Measurements from ENCODE around the gene PRR23E. TPM values are rescaled to one million over a fixed set of nuclear protein-coding genes. Genes with fewer than 3 reads are reported as not detected.

PRR23E gene
- total RNA-seq, 2 donors from 2014 or later: not detected

GRCh38 chr3:127213381-127213918 lies 20.5 kb downstream of the PRR23E start:
- H3K27ac Mint-ChIP-seq: no peak overlapping the region
- peaks cover 15 to 23% of the 10 kb centered on the region in 2 donors for H3K27me3 Mint-ChIP-seq
- no peaks in the 10 kb centered on the region for H3K9me3 Mint-ChIP-seq
- no peaks in the 10 kb centered on the region for H3K36me3 Mint-ChIP-seq
- no peak for ATAC-seq
- no peak overlapping the region for H3K4me3 Mint-ChIP-seq
- DNase-seq (ENCODE audit: low spot score): peak; percentile 41
- no peaks in the 10 kb centered on the region for H3K4me1 Mint-ChIP-seq (ENCODE audit: low read depth in 2 of 2)

- DNase-seq (ENCODE audit: low spot score) (no peak), ATAC-seq (no peak)
- Mint-ChIP-seq H3K36me3 (no peaks in the 10 kb centered on the region), H3K4me1 (ENCODE audit: low read depth in 2 of 2) (no peaks in the 10 kb centered on the region), H3K4me3 (no peak overlapping the region), H3K27me3 (peaks cover 15 to 23% of the 10 kb centered on the region in 2 donors), H3K9me3 (no peaks in the 10 kb centered on the region), H3K27ac (no peak overlapping the region)
Observed at GRCh38 chr3:127214975-127215374, 22.0 kb downstream of the PRR23E start.

GRCh38 chr3:127215714-127216414 lies 22.9 kb downstream of the PRR23E start:
- peak; percentile 37 for DNase-seq (ENCODE audit: low spot score)
- Mint-ChIP-seq H3K27me3 (peaks cover 15 to 23% of the 10 kb centered on the region in 2 donors), H3K36me3 (no peaks in the 10 kb centered on the region), H3K4me3 (no peak overlapping the region), H3K9me3 (no peaks in the 10 kb centered on the region), H3K4me1 (ENCODE audit: low read depth in 2 of 2) (no peaks in the 10 kb centered on the region), H3K27ac (no peak overlapping the region)
- no peak for ATAC-seq

GRCh38 chr3:127216415-127217261 lies 23.7 kb downstream of the PRR23E start:
- Mint-ChIP-seq H3K4me3 (no peak overlapping the region), H3K4me1 (ENCODE audit: low read depth in 2 of 2) (no peaks in the 10 kb centered on the region), H3K36me3 (no peaks in the 10 kb centered on the region), H3K9me3 (no peaks in the 10 kb centered on the region), H3K27me3 (peaks cover 15 to 23% of the 10 kb centered on the region in 2 donors), H3K27ac (no peak overlapping the region)
- DNase-seq (ENCODE audit: low spot score) (peak; percentile 28), ATAC-seq (peak in 1 of 2 donors; percentile 47)

GRCh38 chr3:127217596-127218453 lies 24.9 kb downstream of the PRR23E start:
- Mint-ChIP-seq H3K27me3 (peaks cover 15 to 21% of the 10 kb centered on the region in 2 donors), H3K27ac (no peak overlapping the region), H3K9me3 (no peaks in the 10 kb centered on the region), H3K36me3 (no peaks in the 10 kb centered on the region), H3K4me3 (no peak overlapping the region), H3K4me1 (ENCODE audit: low read depth in 2 of 2) (no peaks in the 10 kb centered on the region)
- peak; percentile 8 for DNase-seq (ENCODE audit: low spot score)
- no peak for ATAC-seq

- ATAC-seq (peak in 1 of 2 donors; percentile 21), DNase-seq (ENCODE audit: low spot score) (peak; percentile 41)
- H3K4me3 Mint-ChIP-seq: no peak overlapping the region
- peaks cover 12 to 16% of the 10 kb centered on the region in 2 donors for H3K27me3 Mint-ChIP-seq
- H3K36me3 Mint-ChIP-seq: no peaks in the 10 kb centered on the region
- H3K4me1 Mint-ChIP-seq (ENCODE audit: low read depth in 2 of 2): no peaks in the 10 kb centered on the region
- no peaks in the 10 kb centered on the region for H3K9me3 Mint-ChIP-seq
- H3K27ac Mint-ChIP-seq: no peak overlapping the region
Observed at GRCh38 chr3:127218454-127218922, 25.6 kb downstream of the PRR23E start.

- DNase-seq (ENCODE audit: low spot score) (no peak), ATAC-seq (no peak)
- Mint-ChIP-seq H3K27me3 (peaks cover 2 to 10% of the 10 kb centered on the region in 2 donors), H3K4me1 (ENCODE audit: low read depth in 2 of 2) (peaks cover 0 to 4% of the 10 kb centered on the region in 2 donors), H3K36me3 (no peaks in the 10 kb centered on the region), H3K4me3 (no peak overlapping the region), H3K27ac (no peak overlapping the region), H3K9me3 (peaks cover 4% of the 10 kb centered on the region)
Observed at GRCh38 chr3:127220497-127220896, 27.6 kb downstream of the PRR23E start.

- no peak overlapping the region for H3K27ac Mint-ChIP-seq
- H3K36me3 Mint-ChIP-seq: no peaks in the 10 kb centered on the region
- ATAC-seq: no peak
Observed at GRCh38 chr3:127221037-127221436, 28.1 kb downstream of the PRR23E start.

GRCh38 chr3:127221446-127222035 lies 28.6 kb downstream of the PRR23E start:
- Mint-ChIP-seq H3K27ac (no peak overlapping the region), H3K4me1 (ENCODE audit: low read depth in 2 of 2) (peaks cover 0 to 4% of the 10 kb centered on the region in 2 donors), H3K27me3 (peaks cover 0 to 13% of the 10 kb centered on the region in 2 donors), H3K4me3 (no peak overlapping the region), H3K36me3 (no peaks in the 10 kb centered on the region), H3K9me3 (peaks cover 4% of the 10 kb centered on the region)
- ATAC-seq (peak in 1 of 2 donors; percentile 5), DNase-seq (ENCODE audit: low spot score) (peak; percentile 46)

More at GRCh38 chr3:127221037-127221436, 28.1 kb downstream of the PRR23E start:
- peaks cover 0 to 9% of the 10 kb centered on the region in 2 donors for H3K27me3 Mint-ChIP-seq
- H3K9me3 Mint-ChIP-seq: peaks cover 4% of the 10 kb centered on the region
- H3K4me3 Mint-ChIP-seq: no peak overlapping the region
- peaks cover 0 to 4% of the 10 kb centered on the region in 2 donors for H3K4me1 Mint-ChIP-seq (ENCODE audit: low read depth in 2 of 2)
- DNase-seq (ENCODE audit: low spot score): peak; percentile 41

- H3K27ac Mint-ChIP-seq: no peak overlapping the region
- DNase-seq (ENCODE audit: low spot score): no peak
- ATAC-seq: no peak
- peaks cover 4% of the 10 kb centered on the region for H3K9me3 Mint-ChIP-seq
- no peaks in the 10 kb centered on the region for H3K36me3 Mint-ChIP-seq
- H3K4me3 Mint-ChIP-seq: no peak overlapping the region
- peaks cover 0 to 13% of the 10 kb centered on the region in 2 donors for H3K27me3 Mint-ChIP-seq
- H3K4me1 Mint-ChIP-seq (ENCODE audit: low read depth in 2 of 2): peaks cover 0 to 4% of the 10 kb centered on the region in 2 donors
Observed at GRCh38 chr3:127222163-127222562, 29.2 kb downstream of the PRR23E start.

- no peaks in the 10 kb centered on the region for H3K36me3 Mint-ChIP-seq
- DNase-seq (ENCODE audit: low spot score) (peak; percentile 28), ATAC-seq (peak in 1 of 2 donors; percentile 3)
- no peak overlapping the region for H3K27ac Mint-ChIP-seq
- peaks cover 4% of the 10 kb centered on the region for H3K9me3 Mint-ChIP-seq
- no peak overlapping the region for H3K4me3 Mint-ChIP-seq
- H3K27me3 Mint-ChIP-seq: peaks cover 0 to 13% of the 10 kb centered on the region in 2 donors
- peaks cover 0 to 4% of the 10 kb centered on the region in 2 donors for H3K4me1 Mint-ChIP-seq (ENCODE audit: low read depth in 2 of 2)
Observed at GRCh38 chr3:127222664-127223063, 29.7 kb downstream of the PRR23E start.

- H3K4me3 Mint-ChIP-seq: no peak overlapping the region
- H3K27ac Mint-ChIP-seq: no peak overlapping the region
- ATAC-seq (no peak), DNase-seq (ENCODE audit: low spot score) (no peak)
- H3K9me3 Mint-ChIP-seq: peaks cover 4% of the 10 kb centered on the region
- H3K36me3 Mint-ChIP-seq: no peaks in the 10 kb centered on the region
- peaks cover 0 to 13% of the 10 kb centered on the region in 2 donors for H3K27me3 Mint-ChIP-seq
- H3K4me1 Mint-ChIP-seq (ENCODE audit: low read depth in 2 of 2): peaks cover 0 to 4% of the 10 kb centered on the region in 2 donors
Observed at GRCh38 chr3:127224118-127224517, 31.2 kb downstream of the PRR23E start.

- Mint-ChIP-seq H3K27ac (no peak overlapping the region), H3K4me3 (no peak overlapping the region), H3K9me3 (peaks cover 4% of the 10 kb centered on the region), H3K4me1 (ENCODE audit: low read depth in 2 of 2) (peaks cover 0 to 4% of the 10 kb centered on the region in 2 donors), H3K36me3 (no peaks in the 10 kb centered on the region), H3K27me3 (peaks cover 17% of the 10 kb centered on the region in 2 donors)
- ATAC-seq: no peak
- no peak for DNase-seq (ENCODE audit: low spot score)
Observed at GRCh38 chr3:127226457-127226856, 33.5 kb downstream of the PRR23E start.

Measured in natural killer cell treated with Interleukin-12 subunit alpha and Interleukin-12 subunit beta and Interleukin-15 and Interleukin-18, amount 100 ng/mL, for 72 hours (primary cell).